Mesendoderm (in vitro differentiated cells): ENCODE results near the gene PRPF39.
"Not testable (repeated sequence)": the region's sequence is repeated elsewhere in the genome, so short reads cannot be mapped to it uniquely, and the experiment has no call there.

Experiments
- DNase-seq: peaks from one replicate; pipeline ENCODE4 v3.0.0; 2013
- H2AK5ac ChIP-seq: 2 replicates; pipeline ENCODE4 v1.6.1; 2013; ENCODE audit warnings: low read length, inconsistent platforms
- H2BK120ac ChIP-seq: 2 replicates; pipeline ENCODE4 v1.6.1; 2013; ENCODE audit warnings: low read depth, mild to moderate bottlenecking, low read length, moderate library complexity, mixed read lengths
- H2BK15ac ChIP-seq: replicated peaks from 2 replicates; pipeline ENCODE4 v1.6.1; 2013; ENCODE audit warnings: low read depth, mild to moderate bottlenecking, moderate library complexity
- H2BK5ac ChIP-seq: 2 replicates; pipeline ENCODE4 v1.6.1; 2013; ENCODE audit warnings: low read length, inconsistent platforms
- H3K18ac ChIP-seq: 2 replicates; pipeline ENCODE4 v1.6.1; 2013; ENCODE audit warnings: mild to moderate bottlenecking, low read length, mixed read lengths
- H3K23ac ChIP-seq: one replicate; pipeline ENCODE4 v1.6.1; 2013; ENCODE audit warnings: low read length
- H3K27ac ChIP-seq: 2 replicates; pipeline ENCODE4 v1.5.1; 2013; ENCODE audit warnings: low read depth, mild to moderate bottlenecking, inconsistent platforms, low read length, moderate library complexity
- H3K27me3 ChIP-seq: 2 replicates; pipeline ENCODE4 v1.6.1; 2013; ENCODE audit warnings: low read length, control low read depth, mild to moderate bottlenecking, inconsistent platforms; ENCODE audit not compliant: insufficient read depth, poor library complexity
- H3K36me3 ChIP-seq: 2 replicates; pipeline ENCODE4 v1.6.1; 2013; ENCODE audit warnings: low read length, inconsistent platforms; ENCODE audit not compliant: control insufficient read depth, insufficient read depth
- H3K4ac ChIP-seq: one replicate; pipeline ENCODE4 v1.6.1; 2013; ENCODE audit warnings: low read depth, mild to moderate bottlenecking, low read length, moderate library complexity
- H3K4me1 ChIP-seq: 2 replicates; pipeline ENCODE4 v1.6.1; 2013; ENCODE audit warnings: low read depth, low read length, inconsistent platforms; ENCODE audit not compliant: control insufficient read depth
- H3K4me2 ChIP-seq: 2 replicates; pipeline ENCODE4 v1.6.1; 2013; ENCODE audit warnings: low read length
- H3K4me3 ChIP-seq: 2 replicates; pipeline ENCODE4 v1.5.1; 2013; ENCODE audit warnings: mild to moderate bottlenecking, low read length
- H3K56ac ChIP-seq: one replicate; pipeline ENCODE4 v1.6.1; 2013; ENCODE audit warnings: low read length
- H3K79me1 ChIP-seq: 2 replicates; pipeline ENCODE4 v1.6.1; 2013; ENCODE audit warnings: low read length, inconsistent platforms
- H3K79me2 ChIP-seq: 2 replicates; pipeline ENCODE4 v1.6.1; 2013; ENCODE audit warnings: mild to moderate bottlenecking, low read length; ENCODE audit not compliant: control insufficient read depth, insufficient read depth
- H3K9ac ChIP-seq: 2 replicates; pipeline ENCODE4 v1.6.1; 2013; ENCODE audit warnings: low read length, inconsistent platforms
- H4K5ac ChIP-seq: one replicate; pipeline ENCODE4 v1.6.1; 2013; ENCODE audit warnings: low read length
- H4K8ac ChIP-seq: one replicate; pipeline ENCODE4 v1.6.1; 2013; ENCODE audit warnings: low read depth, mild to moderate bottlenecking, control low read depth, low read length, moderate library complexity
- WGBS: extraction: QIAGEN DNeasy Blood & Tissue Kit; methylation state at CpG from one replicate; pipeline ENCODE4 v1.1.7; 2013; ENCODE audit warnings: low lambda C conversion rate, missing lambda C conversion rate; ENCODE audit not compliant: insufficient coverage; ENCODE audit errors: extremely low coverage; 5-methylcytosine and 5-hydroxymethylcytosine counted together

The PRPF39 gene

DNA sequence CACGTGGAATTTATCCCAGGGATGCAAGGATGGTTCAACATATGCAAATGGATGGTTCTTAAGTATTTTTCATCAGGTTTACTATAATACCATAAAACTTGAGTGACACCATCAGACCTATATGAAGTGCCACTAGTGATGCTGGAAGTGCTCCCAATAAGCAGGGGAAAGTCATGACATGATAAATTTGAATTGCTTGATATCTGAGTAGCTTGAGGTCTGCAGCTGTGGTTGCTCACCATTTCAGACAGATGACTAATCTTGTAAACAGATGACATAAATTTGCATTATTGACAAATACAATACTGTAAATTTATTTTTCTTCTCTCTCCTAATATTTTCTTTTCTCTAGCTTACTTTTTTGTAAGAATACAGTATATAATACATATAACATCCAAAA is 13.7 kb upstream of the PRPF39 start:
- WGBS: no CpG with 5 or more reads among the region's 1 CpG
- Histone ChIP-seq H3K4me1 (no peaks in the 10 kb centered on the region), H3K79me2 (no peaks in the 10 kb centered on the region), H3K56ac (no peak overlapping the region), H2BK15ac (no peak overlapping the region), H3K27ac (no peak overlapping the region), H3K4me3 (no peak overlapping the region), H4K5ac (no peak overlapping the region), H3K23ac (no peak overlapping the region), H3K36me3 (no peaks in the 10 kb centered on the region), H4K8ac (no peak overlapping the region), H2BK120ac (no peak overlapping the region), H3K4ac (no peak overlapping the region), H3K27me3 (no peaks in the 10 kb centered on the region), H3K4me2 (no peak overlapping the region), H2AK5ac (no peak overlapping the region), H3K18ac (no peak overlapping the region), H3K9ac (no peak overlapping the region), H2BK5ac (no peak overlapping the region), H3K79me1 (no peaks in the 10 kb centered on the region)
- no peak for DNase-seq

DNA sequence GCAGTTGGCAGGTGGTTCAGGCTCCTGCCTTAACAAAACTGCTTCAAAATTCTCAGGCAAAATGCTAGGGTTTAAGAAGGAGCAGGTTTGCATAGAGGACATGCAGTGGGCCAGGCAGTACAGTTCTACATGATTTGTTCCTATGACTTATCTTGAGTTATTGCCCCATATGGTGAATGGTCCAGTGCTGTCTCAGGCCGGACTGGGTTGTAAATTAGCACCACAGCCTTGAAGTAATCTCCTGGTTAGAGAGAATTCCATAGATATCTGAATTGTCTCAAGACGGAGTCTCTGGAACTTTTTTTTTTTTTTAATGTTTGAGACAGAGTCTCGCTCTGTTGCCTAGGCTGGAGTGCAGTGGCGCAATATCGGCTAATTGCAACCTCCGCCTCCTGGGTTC is 11.8 kb upstream of the PRPF39 start:
- no peaks in the 10 kb centered on the region for H3K79me2 ChIP-seq
- no peak overlapping the region for H3K4ac ChIP-seq
- H3K4me2 ChIP-seq: no peak overlapping the region
- H3K79me1 ChIP-seq: no peaks in the 10 kb centered on the region
- no peak overlapping the region for H3K9ac ChIP-seq
- no peak for DNase-seq
- no peak overlapping the region for H3K27ac ChIP-seq
- WGBS: no CpG with 5 or more reads among the region's 6 CpGs
- H2BK120ac ChIP-seq: no peak overlapping the region
- no peak overlapping the region for H2AK5ac ChIP-seq
- no peak overlapping the region for H2BK15ac ChIP-seq
- H3K23ac ChIP-seq: no peak overlapping the region
- no peak overlapping the region for H3K18ac ChIP-seq
- no peak overlapping the region for H2BK5ac ChIP-seq
- no peak overlapping the region for H3K4me3 ChIP-seq
- no peaks in the 10 kb centered on the region for H3K36me3 ChIP-seq
- no peaks in the 10 kb centered on the region for H3K4me1 ChIP-seq
- no peaks in the 10 kb centered on the region for H3K27me3 ChIP-seq
- H3K56ac ChIP-seq: no peak overlapping the region
- H4K5ac ChIP-seq: no peak overlapping the region
- H4K8ac ChIP-seq: no peak overlapping the region

DNA sequence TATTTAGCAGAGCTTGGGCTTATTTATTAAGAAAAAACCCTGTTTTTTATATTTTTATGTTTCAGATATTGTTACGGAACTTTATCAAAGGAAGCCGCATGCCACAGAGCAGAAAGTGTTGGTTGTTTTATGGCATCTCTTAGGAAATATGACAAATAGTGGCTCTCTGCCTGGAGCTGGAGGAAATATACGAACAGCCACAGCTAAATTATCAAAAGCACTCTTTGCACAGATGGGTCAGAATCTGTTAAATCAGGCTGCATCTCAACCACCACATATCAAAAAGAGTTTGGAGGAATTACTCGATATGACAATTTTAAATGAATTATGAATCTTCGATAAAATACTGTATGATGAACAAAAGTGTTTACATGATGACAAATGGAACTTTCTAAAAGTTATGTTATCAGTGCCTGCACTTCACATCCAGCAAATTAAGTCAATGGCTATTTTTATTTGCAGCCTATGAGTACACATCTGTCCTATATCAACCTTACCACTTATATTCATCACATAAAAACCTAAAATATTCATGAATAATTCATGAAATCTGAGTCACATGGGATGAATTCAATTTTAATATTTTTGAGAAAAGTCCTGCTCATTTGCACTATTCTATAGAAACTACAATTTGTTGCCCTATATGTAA is 10.6 kb upstream of the PRPF39 start:
- no peaks in the 10 kb centered on the region for H3K79me2 ChIP-seq
- no peak overlapping the region for H4K8ac ChIP-seq
- DNase-seq: no peak
- H3K18ac ChIP-seq: no peak overlapping the region
- no peak overlapping the region for H3K4ac ChIP-seq
- H3K4me3 ChIP-seq: no peak overlapping the region
- H4K5ac ChIP-seq: no peak overlapping the region
- no peaks in the 10 kb centered on the region for H3K79me1 ChIP-seq
- H2BK120ac ChIP-seq: no peak overlapping the region
- no peak overlapping the region for H2BK5ac ChIP-seq
- no peak overlapping the region for H3K23ac ChIP-seq
- no peak overlapping the region for H2BK15ac ChIP-seq
- H3K9ac ChIP-seq: no peak overlapping the region
- H3K4me2 ChIP-seq: no peak overlapping the region
- H2AK5ac ChIP-seq: no peak overlapping the region
- no peaks in the 10 kb centered on the region for H3K36me3 ChIP-seq
- WGBS: no CpG with 5 or more reads among the region's 5 CpGs
- H3K27me3 ChIP-seq: no peaks in the 10 kb centered on the region
- no peak overlapping the region for H3K27ac ChIP-seq
- H3K56ac ChIP-seq: no peak overlapping the region
- H3K4me1 ChIP-seq: no peaks in the 10 kb centered on the region

DNA sequence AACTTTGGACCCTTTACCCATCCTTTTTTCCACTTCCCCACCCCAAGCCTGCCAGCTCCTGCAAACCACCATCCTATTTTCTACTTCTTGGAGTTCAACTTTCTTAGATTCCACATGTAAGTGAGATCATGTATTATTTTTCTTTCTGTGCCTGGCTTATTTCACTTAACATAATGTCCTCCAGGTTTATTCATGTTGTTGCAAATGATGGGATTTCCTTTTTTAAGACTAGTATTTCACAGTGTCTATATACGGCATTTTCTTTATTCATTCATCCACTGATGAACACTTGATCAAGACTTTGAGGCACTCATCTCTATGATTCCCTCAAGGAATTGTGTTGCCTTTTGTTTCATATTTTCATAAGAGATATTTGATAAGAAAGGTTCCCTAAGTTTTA is 5.6 kb upstream of the PRPF39 start:
- Histone ChIP-seq H3K27ac (no peak overlapping the region), H4K5ac (no peak overlapping the region), H3K23ac (no peak overlapping the region), H3K4me2 (no peak overlapping the region), H3K18ac (no peak overlapping the region), H3K27me3 (no peaks in the 10 kb centered on the region), H3K36me3 (no peaks in the 10 kb centered on the region), H3K79me1 (no peaks in the 10 kb centered on the region), H4K8ac (no peak overlapping the region), H2AK5ac (no peak overlapping the region), H2BK5ac (no peak overlapping the region), H3K4ac (no peak overlapping the region), H3K4me3 (no peak overlapping the region), H2BK120ac (no peak overlapping the region), H3K9ac (no peak overlapping the region), H3K4me1 (no peaks in the 10 kb centered on the region), H2BK15ac (no peak overlapping the region), H3K79me2 (no peaks in the 10 kb centered on the region), H3K56ac (no peak overlapping the region)
- DNase-seq: no peak
- no CpG with 5 or more reads among the region's 1 CpG for WGBS

DNA sequence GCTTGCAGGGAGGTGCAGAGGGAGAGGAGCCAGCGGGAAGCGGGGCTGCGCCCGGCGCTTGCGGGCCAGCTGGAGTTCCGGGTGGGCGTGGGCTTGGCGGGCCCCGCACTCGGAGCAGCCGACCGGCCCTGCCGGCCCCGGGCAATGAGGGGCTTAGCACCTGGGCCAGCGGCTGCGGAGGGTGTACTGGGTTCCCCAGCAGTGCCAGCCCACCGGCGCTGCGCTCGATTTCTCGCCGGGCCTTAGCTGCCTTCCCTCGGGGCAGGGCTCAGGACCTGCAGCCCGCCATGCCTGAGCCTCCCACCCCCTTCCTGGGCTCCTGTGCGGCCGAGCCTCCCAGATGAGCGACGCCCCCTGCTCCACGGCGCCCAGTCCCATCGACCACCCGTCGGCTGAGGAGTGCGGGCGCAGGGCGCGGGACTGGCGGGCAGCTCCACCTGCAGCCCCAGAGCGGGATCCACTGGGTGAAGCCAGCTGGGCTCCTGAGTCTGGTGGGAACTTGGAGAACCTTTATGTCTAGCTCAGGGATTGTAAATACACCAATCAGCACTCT is 3.4 kb upstream of the PRPF39 start:
- H2BK5ac ChIP-seq, H3K23ac ChIP-seq, H3K9ac ChIP-seq, H2BK15ac ChIP-seq, H4K5ac ChIP-seq, H3K79me1 ChIP-seq, H3K27me3 ChIP-seq, H3K18ac ChIP-seq, H3K4me3 ChIP-seq, H3K4ac ChIP-seq, DNase-seq, H2AK5ac ChIP-seq, H3K36me3 ChIP-seq, H3K27ac ChIP-seq, H2BK120ac ChIP-seq, H3K56ac ChIP-seq, H3K4me1 ChIP-seq, H4K8ac ChIP-seq, H3K4me2 ChIP-seq: not testable (repeated sequence)
- H3K79me2 ChIP-seq: peaks cover 15% of the 10 kb centered on the region
- WGBS: no CpG with 5 or more reads among the region's 40 CpGs

DNA sequence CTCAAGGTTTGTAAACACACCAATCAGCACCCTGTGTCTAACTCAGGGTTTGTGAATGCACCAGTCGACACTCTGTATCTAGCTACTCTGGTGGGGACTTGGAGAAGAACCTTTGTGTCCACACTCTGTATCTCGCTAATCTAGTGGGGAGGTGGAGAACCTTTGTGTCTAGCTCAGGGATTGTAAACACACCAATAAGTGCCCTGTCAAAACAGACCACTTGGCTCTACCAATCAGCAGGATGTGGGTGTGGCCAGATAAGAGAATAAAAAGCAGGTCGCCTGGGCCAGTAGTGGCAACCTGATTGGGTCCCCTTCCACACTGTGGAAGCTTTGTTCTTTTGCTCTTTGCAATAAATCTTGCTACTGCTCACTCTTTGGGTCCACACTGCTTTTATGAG is 2.8 kb upstream of the PRPF39 start:
- WGBS: no CpG with 5 or more reads among the region's 3 CpGs
- H2AK5ac ChIP-seq, H3K4ac ChIP-seq, H3K9ac ChIP-seq, H3K79me1 ChIP-seq, H3K23ac ChIP-seq, H3K56ac ChIP-seq, H2BK15ac ChIP-seq, H4K5ac ChIP-seq, H3K18ac ChIP-seq, H3K4me2 ChIP-seq, H2BK120ac ChIP-seq, H3K4me1 ChIP-seq, H3K27me3 ChIP-seq, H3K4me3 ChIP-seq, H4K8ac ChIP-seq, H3K36me3 ChIP-seq, H2BK5ac ChIP-seq, H3K27ac ChIP-seq: not testable (repeated sequence)
- peaks cover 21% of the 10 kb centered on the region for H3K79me2 ChIP-seq
- peak; percentile 21 for DNase-seq
